Ascending aorta (tissue), 2 donors: Measurements from ENCODE around the gene HINT3. TPM values are rescaled to one million over a fixed set of nuclear protein-coding genes. Genes with fewer than 3 reads are reported as not detected.
"Not testable (repeated sequence)": the region's sequence is repeated elsewhere in the genome, so short reads cannot be mapped to it uniquely, and the experiment has no call there.

Experiments used
- DNase-seq, 2 donors: peaks; one replicate each; pipeline ENCODE4 v3.0.0-alpha.2; 2019; ENCODE audit warnings: low spot score in 2 of 2
- H3K27ac ChIP-seq, 2 donors: fragments of 200-600 bp; sonication (generic); one replicate each; pipeline ENCODE4 v1.5.1; 2016 to 2017; ENCODE audit warnings: mild to moderate bottlenecking in 1 of 2
- H3K27me3 ChIP-seq: fragments of 200-600 bp; sonication (generic); one replicate; pipeline ENCODE4 v1.5.1; 2017
- H3K36me3 ChIP-seq, 2 donors: fragments of 200-600 bp; sonication (generic); one replicate each; pipeline ENCODE4 v1.5.1; 2016
- H3K4me1 ChIP-seq, 2 donors: fragments of 200-600 bp; sonication (generic); one replicate each; pipeline ENCODE4 v1.5.1; 2016 to 2017; ENCODE audit warnings: mild to moderate bottlenecking in 1 of 2
- H3K4me3 ChIP-seq, 2 donors: fragments of 200-600 bp; sonication (generic); one replicate each; pipeline ENCODE4 v1.5.1; 2016 to 2017; ENCODE audit warnings: mild to moderate bottlenecking in 1 of 2
- H3K9me3 ChIP-seq, 2 donors: fragments of 200-600 bp; sonication (generic); one replicate each; pipeline ENCODE4 v1.5.1; 2016
- CTCF ChIP-seq, 3 experiments: fragments of 200-600 bp in 2 of 3; fragments of 450-650 bp in 1 of 3; sonication (generic) in 2 of 3; IDR thresholded peaks; one replicate each; pipeline ENCODE4 v1.5.1; 2016 to 2019; ENCODE audit warnings: antibody characterized with exemption in 3 of 3, mild to moderate bottlenecking in 1 of 3, moderate library complexity in 1 of 3
- intact Hi-C: fragments of 100-400 bp; cut with DNase I; formaldehyde crosslinking; loops from one replicate; pipeline ENCODE4 v1.15.1; 2023
- total RNA-seq: library from RNA; depleted of rRNA; stranded (reverse); fragments of >200 nt; gene quantifications from one replicate; pipeline ENCODE4 v1.1.0, GENCODE V29; 2016

The HINT3 gene
- total RNA-seq, 1 donor from 2014 or later: 5.2 TPM

- DNase-seq: no peak
- Histone ChIP-seq H3K4me1 (peaks cover 0 to 2% of the 10 kb centered on the region in 2 donors), H3K36me3 (peaks cover 0 to 17% of the 10 kb centered on the region in 2 donors), H3K27ac (no peak overlapping the region), H3K4me3 (no peak overlapping the region), H3K9me3 (no peaks in the 10 kb centered on the region), H3K27me3 (no peaks in the 10 kb centered on the region)
- intact Hi-C loops: no loop called here
- TF ChIP-seq CTCF (IDR thresholded peaks at IDR 0.05): no peak
Measured at GRCh38 chr6:125966569-125966968, 10.0 kb downstream of the HINT3 start.

- no peak overlapping the region for H3K27ac ChIP-seq
- no peak for TF ChIP-seq CTCF (IDR thresholded peaks at IDR 0.05)
- intact Hi-C loops: no loop called here
- peaks cover 0 to 21% of the 10 kb centered on the region in 2 donors for H3K36me3 ChIP-seq
- no peaks in the 10 kb centered on the region for H3K4me1 ChIP-seq
- no peak for DNase-seq
- no peaks in the 10 kb centered on the region for H3K9me3 ChIP-seq
- no peaks in the 10 kb centered on the region for H3K27me3 ChIP-seq
- no peak overlapping the region for H3K4me3 ChIP-seq
Measured at GRCh38 chr6:125968493-125968892, 11.9 kb downstream of the HINT3 start.

GRCh38 chr6:125970760-125971159 is 14.2 kb downstream of the HINT3 start:
- peaks cover 2 to 27% of the 10 kb centered on the region in 2 donors for H3K36me3 ChIP-seq
- no peaks in the 10 kb centered on the region for H3K4me1 ChIP-seq
- H3K9me3 ChIP-seq: no peaks in the 10 kb centered on the region
- no peak overlapping the region for H3K4me3 ChIP-seq
- no peak overlapping the region for H3K27ac ChIP-seq
- no peaks in the 10 kb centered on the region for H3K27me3 ChIP-seq
- no peak for TF ChIP-seq CTCF (IDR thresholded peaks at IDR 0.05)
- DNase-seq: no peak
- intact Hi-C loops: loop anchor here (5.0 kb wide), 2 partner anchors 178 to 658 kb away; partner anchors contain the start of gene NCOA7

- H3K9me3 ChIP-seq, DNase-seq, H3K4me3 ChIP-seq, H3K27me3 ChIP-seq, H3K27ac ChIP-seq, H3K4me1 ChIP-seq: not testable (repeated sequence)
- peaks cover 2 to 24% of the 10 kb centered on the region in 2 donors for H3K36me3 ChIP-seq
- intact Hi-C loops: loop anchor here (5.0 kb wide), 2 partner anchors 180 to 660 kb away; partner anchors contain the start of gene NCOA7
Measured at GRCh38 chr6:125972478-125972877, 15.9 kb downstream of the HINT3 start.

- Histone ChIP-seq H3K4me1 (no peaks in the 10 kb centered on the region), H3K4me3 (no peak overlapping the region), H3K9me3 (no peaks in the 10 kb centered on the region), H3K36me3 (peaks cover 2 to 14% of the 10 kb centered on the region in 2 donors), H3K27me3 (no peaks in the 10 kb centered on the region), H3K27ac (no peak overlapping the region)
- intact Hi-C loops: loop anchor here (5.0 kb wide), 2 partner anchors 182 to 662 kb away; partner anchors contain the start of gene NCOA7
- no peak for DNase-seq
- TF ChIP-seq CTCF (IDR thresholded peaks at IDR 0.05): peak; percentile 13 to 54 (median 18)
Measured at GRCh38 chr6:125974214-125974866, 17.8 kb downstream of the HINT3 start.

DNA sequence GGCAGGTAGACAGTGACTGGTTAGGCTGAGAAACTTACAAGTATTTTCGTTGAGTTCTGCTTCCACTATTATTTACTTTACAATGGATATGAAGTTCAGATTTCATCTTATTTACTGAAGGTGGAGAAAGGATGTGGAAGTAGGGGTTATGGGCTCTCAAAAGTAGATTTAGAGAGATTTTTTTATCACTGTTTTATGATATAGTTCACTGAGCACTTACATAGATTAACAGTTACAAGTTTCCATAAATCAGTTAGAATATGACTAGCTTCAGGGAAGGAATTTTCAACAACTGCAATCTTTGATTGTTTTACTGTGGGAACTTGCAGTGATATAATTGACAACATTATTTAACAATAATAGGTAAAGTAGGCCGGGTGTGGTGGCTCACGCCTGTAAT is 22.5 kb downstream of the HINT3 start:
- Histone ChIP-seq H3K4me3 (no peak overlapping the region), H3K27ac (no peak overlapping the region), H3K36me3 (peaks cover 2 to 13% of the 10 kb centered on the region in 2 donors), H3K27me3 (no peaks in the 10 kb centered on the region), H3K4me1 (no peaks in the 10 kb centered on the region), H3K9me3 (no peaks in the 10 kb centered on the region)
- DNase-seq: no peak
- intact Hi-C loops: no loop called here
- no peak for TF ChIP-seq CTCF (IDR thresholded peaks at IDR 0.05)
